GM12878 (cell line): Measurements from ENCODE around the gene TYW5. TPM values are rescaled to one million over a fixed set of nuclear protein-coding genes. Genes with fewer than 3 reads are reported as not detected.

Source experiments
- BACH1 ChIP-seq: fragments of 450-650 bp; IDR thresholded peaks from 2 replicates; pipeline ENCODE4 v1.6.1; 2017; ENCODE audit warnings: mild to moderate bottlenecking, borderline replicate concordance
- BCL11A ChIP-seq: IDR thresholded peaks from 2 replicates; pipeline ENCODE4 v1.6.1; 2011; ENCODE audit warnings: low read depth, low read length
- BHLHE40 ChIP-seq, 2 experiments: fragments of 450-650 bp in 1 of 2; IDR thresholded peaks; 2 replicates each; pipeline ENCODE4 v1.6.1; 2011 to 2017; ENCODE audit warnings: low read depth in 2 of 2, borderline replicate concordance in 1 of 2, improper control_type of control experiment in 1 of 2, low read length in 1 of 2, mild to moderate bottlenecking in 1 of 2
- BMI1 ChIP-seq: fragments of 450-650 bp; IDR thresholded peaks from 2 replicates; pipeline ENCODE4 v1.6.1; 2016; ENCODE audit warnings: mild to moderate bottlenecking, moderate library complexity, borderline replicate concordance
- EP300 ChIP-seq, 2 experiments: fragments of 150-350 bp in 1 of 2; IDR thresholded peaks; 2 replicates each; pipeline ENCODE4 v1.6.1; 2011 to 2012; ENCODE audit warnings: low read depth in 2 of 2, low read length in 2 of 2, borderline replicate concordance in 1 of 2, improper control_type of control experiment in 1 of 2, inconsistent platforms in 1 of 2; ENCODE audit not compliant: control insufficient read depth in 1 of 2
- EZH2 ChIP-seq: IDR thresholded peaks from 2 replicates; pipeline ENCODE4 v1.6.1; 2012; ENCODE audit warnings: low read depth, mild to moderate bottlenecking, control low read depth, inconsistent platforms, low read length, borderline replicate concordance; ENCODE audit not compliant: control insufficient read depth
- IRF3 ChIP-seq: fragments of 450-650 bp; IDR thresholded peaks from 2 replicates; pipeline ENCODE4 v1.6.1; 2014; ENCODE audit warnings: mild to moderate bottlenecking
- IRF5 ChIP-seq: fragments of 450-650 bp; IDR thresholded peaks from 2 replicates; pipeline ENCODE4 v1.6.1; 2017; ENCODE audit warnings: borderline replicate concordance
- MXI1 ChIP-seq: fragments of 150-350 bp; IDR thresholded peaks from 2 replicates; pipeline ENCODE4 v1.6.1; 2011; ENCODE audit warnings: low read depth, mild to moderate bottlenecking, inconsistent platforms, low read length, improper control_type of control experiment
- PAX5 ChIP-seq: IDR thresholded peaks from 2 replicates; pipeline ENCODE4 v1.6.1; 2011; ENCODE audit warnings: low read depth, low read length, borderline replicate concordance
- PKNOX1 ChIP-seq: fragments of 450-650 bp; IDR thresholded peaks from 2 replicates; pipeline ENCODE4 v1.6.1; 2016; ENCODE audit warnings: mild to moderate bottlenecking
- RUNX3 ChIP-seq: IDR thresholded peaks from 2 replicates; pipeline ENCODE4 v1.6.1; 2012; ENCODE audit warnings: low read length, inconsistent platforms
- SMARCA5 ChIP-seq: fragments of 450-650 bp; IDR thresholded peaks from 2 replicates; pipeline ENCODE4 v1.6.1; 2017; ENCODE audit warnings: mild to moderate bottlenecking
- TARDBP ChIP-seq: IDR thresholded peaks from 2 replicates; pipeline ENCODE4 v1.6.1; 2016; ENCODE audit warnings: borderline replicate concordance
- YY1 ChIP-seq: IDR thresholded peaks from 2 replicates; pipeline ENCODE4 v1.6.1; 2011; ENCODE audit warnings: low read depth, mild to moderate bottlenecking, low read length
- ZNF274 ChIP-seq: IDR thresholded peaks from one replicate; pipeline ENCODE4 v1.8.0; 2011; ENCODE audit not compliant: insufficient read length, insufficient read depth
- ZNF384 ChIP-seq: IDR thresholded peaks from 2 replicates; pipeline ENCODE4 v1.6.1; 2012; ENCODE audit warnings: low read depth, mild to moderate bottlenecking, low read length, improper control_type of control experiment, borderline replicate concordance
- polyA plus RNA-seq, 11 experiments: library from polyadenylated mRNA; depleted of rRNA in 4 of 11; unstranded in 6 of 11; stranded (reverse) in 5 of 11; fragments of >200 nt; fragmentation: Nextera tagmentation in 4 of 11; fragmentation: Illumina TruSeq in 1 of 11; extraction: Ambion mirVana in 4 of 11; extraction: Trizol in 1 of 11; gene quantifications; 1 replicate in 1 of 11; 2 replicates in 10 of 11; pipeline versions ENCODE4 v1.2.1 to v1.2.3, GENCODE V29; 2011 to 2016; ENCODE audit warnings: inconsistent platforms in 2 of 11, missing spikeins in 2 of 11, low read depth in 1 of 11
- total RNA-seq, 4 experiments: library from RNA; depleted of rRNA in 3 of 4; stranded (reverse); fragments of >200 nt in 3 of 4; fragmentation: Illumina TruSeq in 1 of 4; extraction: Trizol in 1 of 4; gene quantifications; 2 replicates each; pipeline versions ENCODE4 v1.2.1 to v1.2.3, GENCODE V29; 2013 to 2021
- TF ChIP-seq, protein P1 (sequence below): fragments of 450-650 bp; IDR thresholded peaks from 2 replicates; pipeline ENCODE4 v1.6.1; 2018; ENCODE audit warnings: mild to moderate bottlenecking, low read depth, moderate library complexity; ENCODE audit not compliant: partially characterized antibody
- TF ChIP-seq, protein P2 (sequence below): fragments of 150-350 bp; IDR thresholded peaks from 2 replicates; pipeline ENCODE4 v1.6.1; 2016; ENCODE audit warnings: low read depth, low read length

TYW5 gene
- total and polyA plus RNA-seq, 10 of the 15 experiments (the other 5 are each of a cell fraction or from before 2014, with no cell fraction given): 4.6 to 11.8 (median 7.4) TPM

DNA sequence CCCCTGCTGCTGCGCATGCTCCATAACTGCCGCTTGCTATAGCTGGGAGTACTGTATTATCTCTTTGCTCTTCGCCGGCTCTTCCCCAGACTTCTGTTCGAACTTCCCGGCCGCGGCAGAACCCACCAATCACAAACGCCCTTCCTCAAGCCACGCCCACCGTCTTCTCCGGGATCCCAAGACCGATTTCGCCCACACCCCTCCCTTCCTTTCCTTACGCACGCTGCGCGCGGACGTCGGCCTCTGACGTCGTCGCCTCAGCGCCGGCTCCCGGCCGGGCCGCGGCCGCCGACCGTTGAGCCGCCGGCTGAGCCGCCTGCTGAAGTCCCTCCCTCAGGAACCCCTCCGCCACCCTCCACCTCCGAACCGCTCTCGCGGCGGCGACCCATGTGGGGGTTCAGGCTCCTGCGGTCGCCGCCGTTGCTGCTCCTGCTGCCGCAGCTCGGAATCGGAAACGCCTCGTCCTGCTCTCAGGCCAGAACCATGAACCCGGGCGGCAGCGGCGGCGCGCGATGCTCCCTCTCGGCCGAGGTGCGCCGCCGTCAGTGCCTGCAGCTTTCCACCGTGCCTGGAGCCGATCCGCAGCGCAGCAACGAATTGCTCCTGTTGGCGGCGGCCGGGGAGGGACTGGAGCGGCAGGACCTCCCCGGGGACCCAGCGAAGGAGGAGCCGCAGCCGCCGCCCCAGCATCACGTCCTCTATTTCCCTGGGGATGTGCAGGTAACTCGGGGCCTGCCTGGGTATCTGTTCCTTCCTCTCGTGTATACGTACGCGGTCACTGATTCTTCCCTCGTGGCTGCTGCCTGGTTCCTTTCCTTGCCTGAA, 44.0 kb downstream of the TYW5 start, which contains the start of gene C2orf69 (continued):
- TF ChIP-seq, protein P1, sequence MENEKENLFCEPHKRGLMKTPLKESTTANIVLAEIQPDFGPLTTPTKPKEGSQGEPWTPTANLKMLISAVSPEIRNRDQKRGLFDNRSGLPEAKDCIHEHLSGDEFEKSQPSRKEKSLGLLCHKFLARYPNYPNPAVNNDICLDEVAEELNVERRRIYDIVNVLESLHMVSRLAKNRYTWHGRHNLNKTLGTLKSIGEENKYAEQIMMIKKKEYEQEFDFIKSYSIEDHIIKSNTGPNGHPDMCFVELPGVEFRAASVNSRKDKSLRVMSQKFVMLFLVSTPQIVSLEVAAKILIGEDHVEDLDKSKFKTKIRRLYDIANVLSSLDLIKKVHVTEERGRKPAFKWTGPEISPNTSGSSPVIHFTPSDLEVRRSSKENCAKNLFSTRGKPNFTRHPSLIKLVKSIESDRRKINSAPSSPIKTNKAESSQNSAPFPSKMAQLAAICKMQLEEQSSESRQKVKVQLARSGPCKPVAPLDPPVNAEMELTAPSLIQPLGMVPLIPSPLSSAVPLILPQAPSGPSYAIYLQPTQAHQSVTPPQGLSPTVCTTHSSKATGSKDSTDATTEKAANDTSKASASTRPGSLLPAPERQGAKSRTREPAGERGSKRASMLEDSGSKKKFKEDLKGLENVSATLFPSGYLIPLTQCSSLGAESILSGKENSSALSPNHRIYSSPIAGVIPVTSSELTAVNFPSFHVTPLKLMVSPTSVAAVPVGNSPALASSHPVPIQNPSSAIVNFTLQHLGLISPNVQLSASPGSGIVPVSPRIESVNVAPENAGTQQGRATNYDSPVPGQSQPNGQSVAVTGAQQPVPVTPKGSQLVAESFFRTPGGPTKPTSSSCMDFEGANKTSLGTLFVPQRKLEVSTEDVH: no peak
- TF ChIP-seq SMARCA5 (peak; percentile 73), BCL11A (no peak), TARDBP (peak; percentile 42; the same call in 1 of the 2 replicates), BACH1 (peak; percentile 58; the same call in 1 of the 2 replicates), ZNF384 (no peak), EP300 (IDR thresholded peaks at IDR 0.05; ENCODE audit: borderline replicate concordance in 1 of 2, control insufficient read depth in 1 of 2, low read depth in 2 of 2, low read length in 2 of 2) (no peak), IRF5 (no peak), YY1 (peak; percentile 52), EZH2 (no peak), BHLHE40 (IDR thresholded peaks at IDR 0.05; ENCODE audit: borderline replicate concordance in 1 of 2, low read depth in 2 of 2, low read length in 1 of 2) (peak; percentile 17 to 50; a peak in 2 of 4 replicates), RUNX3 (peak; percentile 26), ZNF274 (no peak), IRF3 (no peak), BMI1 (no peak), MXI1 (peak; percentile 79), PAX5 (no peak), PKNOX1 (0 out of 2 replicates have a peak, but pooled peaks have one; percentile 10)
- TF ChIP-seq, protein P2, sequence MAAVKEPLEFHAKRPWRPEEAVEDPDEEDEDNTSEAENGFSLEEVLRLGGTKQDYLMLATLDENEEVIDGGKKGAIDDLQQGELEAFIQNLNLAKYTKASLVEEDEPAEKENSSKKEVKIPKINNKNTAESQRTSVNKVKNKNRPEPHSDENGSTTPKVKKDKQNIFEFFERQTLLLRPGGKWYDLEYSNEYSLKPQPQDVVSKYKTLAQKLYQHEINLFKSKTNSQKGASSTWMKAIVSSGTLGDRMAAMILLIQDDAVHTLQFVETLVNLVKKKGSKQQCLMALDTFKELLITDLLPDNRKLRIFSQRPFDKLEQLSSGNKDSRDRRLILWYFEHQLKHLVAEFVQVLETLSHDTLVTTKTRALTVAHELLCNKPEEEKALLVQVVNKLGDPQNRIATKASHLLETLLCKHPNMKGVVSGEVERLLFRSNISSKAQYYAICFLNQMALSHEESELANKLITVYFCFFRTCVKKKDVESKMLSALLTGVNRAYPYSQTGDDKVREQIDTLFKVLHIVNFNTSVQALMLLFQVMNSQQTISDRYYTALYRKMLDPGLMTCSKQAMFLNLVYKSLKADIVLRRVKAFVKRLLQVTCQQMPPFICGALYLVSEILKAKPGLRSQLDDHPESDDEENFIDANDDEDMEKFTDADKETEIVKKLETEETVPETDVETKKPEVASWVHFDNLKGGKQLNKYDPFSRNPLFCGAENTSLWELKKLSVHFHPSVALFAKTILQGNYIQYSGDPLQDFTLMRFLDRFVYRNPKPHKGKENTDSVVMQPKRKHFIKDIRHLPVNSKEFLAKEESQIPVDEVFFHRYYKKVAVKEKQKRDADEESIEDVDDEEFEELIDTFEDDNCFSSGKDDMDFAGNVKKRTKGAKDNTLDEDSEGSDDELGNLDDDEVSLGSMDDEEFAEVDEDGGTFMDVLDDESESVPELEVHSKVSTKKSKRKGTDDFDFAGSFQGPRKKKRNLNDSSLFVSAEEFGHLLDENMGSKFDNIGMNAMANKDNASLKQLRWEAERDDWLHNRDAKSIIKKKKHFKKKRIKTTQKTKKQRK: no peak
